ENCODE results near the gene ANKRD24.

DNA sequence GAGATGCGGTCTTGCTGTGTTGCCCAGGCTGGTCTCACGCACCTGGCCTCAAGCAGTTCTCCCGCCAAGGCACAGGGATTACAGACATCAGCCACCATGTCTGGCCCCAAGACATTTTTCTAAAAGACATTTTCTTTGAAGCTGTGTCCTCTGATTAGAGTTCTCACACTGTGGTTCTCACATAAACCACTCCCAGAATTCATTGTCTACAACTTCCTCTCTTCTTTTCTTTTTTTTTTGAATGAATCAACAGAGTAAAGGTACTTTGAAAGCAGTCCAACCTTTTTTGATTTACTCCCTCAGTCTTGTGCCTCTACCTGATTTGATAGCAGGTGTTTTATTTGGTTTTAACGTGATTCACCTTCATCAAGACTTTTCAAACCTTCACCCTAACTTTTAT, 82.3 kb downstream of the ANKRD24 start:
- TF ChIP-seq, protein P1, sequence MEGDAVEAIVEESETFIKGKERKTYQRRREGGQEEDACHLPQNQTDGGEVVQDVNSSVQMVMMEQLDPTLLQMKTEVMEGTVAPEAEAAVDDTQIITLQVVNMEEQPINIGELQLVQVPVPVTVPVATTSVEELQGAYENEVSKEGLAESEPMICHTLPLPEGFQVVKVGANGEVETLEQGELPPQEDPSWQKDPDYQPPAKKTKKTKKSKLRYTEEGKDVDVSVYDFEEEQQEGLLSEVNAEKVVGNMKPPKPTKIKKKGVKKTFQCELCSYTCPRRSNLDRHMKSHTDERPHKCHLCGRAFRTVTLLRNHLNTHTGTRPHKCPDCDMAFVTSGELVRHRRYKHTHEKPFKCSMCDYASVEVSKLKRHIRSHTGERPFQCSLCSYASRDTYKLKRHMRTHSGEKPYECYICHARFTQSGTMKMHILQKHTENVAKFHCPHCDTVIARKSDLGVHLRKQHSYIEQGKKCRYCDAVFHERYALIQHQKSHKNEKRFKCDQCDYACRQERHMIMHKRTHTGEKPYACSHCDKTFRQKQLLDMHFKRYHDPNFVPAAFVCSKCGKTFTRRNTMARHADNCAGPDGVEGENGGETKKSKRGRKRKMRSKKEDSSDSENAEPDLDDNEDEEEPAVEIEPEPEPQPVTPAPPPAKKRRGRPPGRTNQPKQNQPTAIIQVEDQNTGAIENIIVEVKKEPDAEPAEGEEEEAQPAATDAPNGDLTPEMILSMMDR (tag by site-specific recombination; IDR thresholded peaks at IDR 0.05) = no peak
- TF ChIP-seq, protein P2, sequence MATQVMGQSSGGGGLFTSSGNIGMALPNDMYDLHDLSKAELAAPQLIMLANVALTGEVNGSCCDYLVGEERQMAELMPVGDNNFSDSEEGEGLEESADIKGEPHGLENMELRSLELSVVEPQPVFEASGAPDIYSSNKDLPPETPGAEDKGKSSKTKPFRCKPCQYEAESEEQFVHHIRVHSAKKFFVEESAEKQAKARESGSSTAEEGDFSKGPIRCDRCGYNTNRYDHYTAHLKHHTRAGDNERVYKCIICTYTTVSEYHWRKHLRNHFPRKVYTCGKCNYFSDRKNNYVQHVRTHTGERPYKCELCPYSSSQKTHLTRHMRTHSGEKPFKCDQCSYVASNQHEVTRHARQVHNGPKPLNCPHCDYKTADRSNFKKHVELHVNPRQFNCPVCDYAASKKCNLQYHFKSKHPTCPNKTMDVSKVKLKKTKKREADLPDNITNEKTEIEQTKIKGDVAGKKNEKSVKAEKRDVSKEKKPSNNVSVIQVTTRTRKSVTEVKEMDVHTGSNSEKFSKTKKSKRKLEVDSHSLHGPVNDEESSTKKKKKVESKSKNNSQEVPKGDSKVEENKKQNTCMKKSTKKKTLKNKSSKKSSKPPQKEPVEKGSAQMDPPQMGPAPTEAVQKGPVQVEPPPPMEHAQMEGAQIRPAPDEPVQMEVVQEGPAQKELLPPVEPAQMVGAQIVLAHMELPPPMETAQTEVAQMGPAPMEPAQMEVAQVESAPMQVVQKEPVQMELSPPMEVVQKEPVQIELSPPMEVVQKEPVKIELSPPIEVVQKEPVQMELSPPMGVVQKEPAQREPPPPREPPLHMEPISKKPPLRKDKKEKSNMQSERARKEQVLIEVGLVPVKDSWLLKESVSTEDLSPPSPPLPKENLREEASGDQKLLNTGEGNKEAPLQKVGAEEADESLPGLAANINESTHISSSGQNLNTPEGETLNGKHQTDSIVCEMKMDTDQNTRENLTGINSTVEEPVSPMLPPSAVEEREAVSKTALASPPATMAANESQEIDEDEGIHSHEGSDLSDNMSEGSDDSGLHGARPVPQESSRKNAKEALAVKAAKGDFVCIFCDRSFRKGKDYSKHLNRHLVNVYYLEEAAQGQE (tag by site-specific recombination; IDR thresholded peaks at IDR 0.05) = no peak
- TF ChIP-seq, protein P3, sequence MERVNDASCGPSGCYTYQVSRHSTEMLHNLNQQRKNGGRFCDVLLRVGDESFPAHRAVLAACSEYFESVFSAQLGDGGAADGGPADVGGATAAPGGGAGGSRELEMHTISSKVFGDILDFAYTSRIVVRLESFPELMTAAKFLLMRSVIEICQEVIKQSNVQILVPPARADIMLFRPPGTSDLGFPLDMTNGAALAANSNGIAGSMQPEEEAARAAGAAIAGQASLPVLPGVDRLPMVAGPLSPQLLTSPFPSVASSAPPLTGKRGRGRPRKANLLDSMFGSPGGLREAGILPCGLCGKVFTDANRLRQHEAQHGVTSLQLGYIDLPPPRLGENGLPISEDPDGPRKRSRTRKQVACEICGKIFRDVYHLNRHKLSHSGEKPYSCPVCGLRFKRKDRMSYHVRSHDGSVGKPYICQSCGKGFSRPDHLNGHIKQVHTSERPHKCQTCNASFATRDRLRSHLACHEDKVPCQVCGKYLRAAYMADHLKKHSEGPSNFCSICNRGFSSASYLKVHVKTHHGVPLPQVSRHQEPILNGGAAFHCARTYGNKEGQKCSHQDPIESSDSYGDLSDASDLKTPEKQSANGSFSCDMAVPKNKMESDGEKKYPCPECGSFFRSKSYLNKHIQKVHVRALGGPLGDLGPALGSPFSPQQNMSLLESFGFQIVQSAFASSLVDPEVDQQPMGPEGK (tag by site-specific recombination; IDR thresholded peaks at IDR 0.05) = no peak
- TF ChIP-seq, protein P4, sequence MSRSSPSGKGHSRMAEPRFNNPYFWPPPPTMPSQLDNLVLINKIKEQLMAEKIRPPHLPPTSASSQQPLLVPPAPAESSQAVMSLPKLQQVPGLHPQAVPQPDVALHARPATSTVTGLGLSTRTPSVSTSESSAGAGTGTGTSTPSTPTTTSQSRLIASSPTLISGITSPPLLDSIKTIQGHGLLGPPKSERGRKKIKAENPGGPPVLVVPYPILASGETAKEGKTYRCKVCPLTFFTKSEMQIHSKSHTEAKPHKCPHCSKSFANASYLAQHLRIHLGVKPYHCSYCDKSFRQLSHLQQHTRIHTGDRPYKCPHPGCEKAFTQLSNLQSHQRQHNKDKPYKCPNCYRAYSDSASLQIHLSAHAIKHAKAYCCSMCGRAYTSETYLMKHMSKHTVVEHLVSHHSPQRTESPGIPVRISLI (tag by site-specific recombination; IDR thresholded peaks at IDR 0.05) = no peak
- TF ChIP-seq ZNF223 (tag by site-specific recombination; IDR thresholded peaks at IDR 0.05) (no peak), ZNF274 (IDR thresholded peaks at IDR 0.05; ENCODE audit: low read length) (no peak), ZNF274 (tag by site-specific recombination; IDR thresholded peaks at IDR 0.05; ENCODE audit: borderline replicate concordance) (no peak)
